H7 (cell line): ENCODE measurements around the gene CCHCR1. TPM values are rescaled to one million over a fixed set of nuclear protein-coding genes. Genes with fewer than 3 reads are reported as not detected.

ENCODE experiments used
- DNase-seq: peaks from one replicate; pipeline ENCODE4 v3.0.0; 2012
- H3K27me3 ChIP-seq: 2 replicates; pipeline ENCODE4 v1.6.0; 2011; ENCODE audit warnings: mild to moderate bottlenecking, low read length; ENCODE audit not compliant: control insufficient read depth, insufficient read depth
- H3K36me3 ChIP-seq: replicated peaks from 2 replicates; pipeline ENCODE4 v1.5.1; 2011; ENCODE audit warnings: low read length; ENCODE audit not compliant: control insufficient read depth, insufficient read depth
- H3K4me3 ChIP-seq: 2 replicates; pipeline ENCODE4 v1.5.1; 2011; ENCODE audit warnings: low read depth, mild to moderate bottlenecking, control low read depth, low read length, moderate library complexity; ENCODE audit not compliant: insufficient read depth
- total RNA-seq: library from RNA; depleted of rRNA; stranded (reverse); fragments of >200 nt; shearing (Covaris generic); gene quantifications from 2 replicates; pipeline ENCODE4 v1.2.3, GENCODE V29; 2014; rRNA removed

Gene CCHCR1
- total RNA-seq, 1 experiment from 2014 or later = 54.0 TPM

- Histone ChIP-seq H3K4me3 (no peak overlapping the region), H3K36me3 (no peaks in the 10 kb centered on the region), H3K27me3 (no peaks in the 10 kb centered on the region)
- no peak for DNase-seq
Measured at GRCh38 chr6:31094389-31094881, 63.2 kb downstream of the CCHCR1 start.

DNA sequence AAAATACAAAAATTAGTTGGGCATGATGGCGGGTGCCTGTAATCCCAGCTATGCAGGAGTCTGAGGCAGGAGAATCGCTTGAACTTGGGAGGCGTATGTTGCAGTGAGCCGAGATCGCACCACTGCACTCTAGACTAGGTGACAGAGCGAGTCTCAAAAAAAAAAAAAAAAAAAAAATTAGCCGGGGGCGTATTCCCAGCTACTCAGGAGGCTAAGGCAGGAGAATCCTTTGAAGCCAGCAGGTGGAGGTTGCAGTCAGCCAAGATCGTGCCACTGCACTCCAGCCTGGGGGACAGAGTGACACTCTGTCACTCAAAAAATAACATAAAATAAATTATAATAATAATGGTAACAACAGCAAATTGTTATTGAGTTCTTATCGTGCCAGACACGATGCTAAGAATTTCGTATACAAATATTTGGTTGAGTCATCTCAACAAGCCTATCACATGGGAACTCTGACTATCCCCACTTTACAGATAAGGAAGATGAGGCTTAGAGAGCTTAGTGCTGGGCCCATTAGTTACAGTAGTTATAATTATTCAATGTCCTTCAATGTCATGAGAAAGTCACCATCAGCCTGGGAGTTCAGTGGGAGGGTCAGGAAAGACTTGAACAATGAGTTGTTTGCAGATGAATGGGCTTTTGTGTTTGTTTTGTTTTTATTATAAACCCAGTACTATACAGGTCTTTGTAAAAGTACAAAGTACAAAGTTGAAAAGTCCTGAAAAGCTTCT lies 64.7 kb downstream of the CCHCR1 start:
- no peaks in the 10 kb centered on the region for H3K36me3 ChIP-seq
- H3K27me3 ChIP-seq = no peaks in the 10 kb centered on the region
- DNase-seq = no peak
- H3K4me3 ChIP-seq = no peak overlapping the region

Other genes starting within 250 kb of the CCHCR1 start
- gene GTF2H4, start 249.6 kb downstream of the CCHCR1 start, total RNA-seq = 30.5 and 30.9 TPM in 2 replicates
- gene VARS2, start 243.6 kb downstream of the CCHCR1 start, total RNA-seq = 54.4 and 60.5 TPM in 2 replicates
- not detected in 2 replicates for gene SFTA2, start 225.6 kb downstream of the CCHCR1 start, total RNA-seq
- not detected in 2 replicates for gene MUCL3, start 216.8 kb downstream of the CCHCR1 start, total RNA-seq
- gene MUC21, start 174.1 kb downstream of the CCHCR1 start, total RNA-seq = not detected in 2 replicates
- not detected in 2 replicates for gene MUC22, start 147.3 kb downstream of the CCHCR1 start, total RNA-seq
- not detected in 2 replicates for gene C6orf15, start 45.2 kb downstream of the CCHCR1 start, total RNA-seq
- 0.10 TPM in 1 of 2 replicates, not detected in the other for gene PSORS1C1, start 43.0 kb downstream of the CCHCR1 start, total RNA-seq
- not detected in 2 replicates for gene CDSN, start 37.4 kb downstream of the CCHCR1 start, total RNA-seq
- 0.07 TPM in 1 of 2 replicates, not detected in the other for gene PSORS1C2, start 18.7 kb downstream of the CCHCR1 start, total RNA-seq
- gene TCF19, start 787 bp upstream of the CCHCR1 start, total RNA-seq = 26.8 and 34.3 TPM in 2 replicates
- gene POU5F1, start 12.9 kb upstream of the CCHCR1 start, total RNA-seq = 4,433 and 5,140 TPM in 2 replicates
- 33.7 and 34.7 TPM in 2 replicates for gene HLA-C, start 114.3 kb upstream of the CCHCR1 start, total RNA-seq
- 7.3 and 27.3 TPM in 2 replicates for gene HLA-B, start 199.4 kb upstream of the CCHCR1 start, total RNA-seq
- gene MICA, start 245.8 kb upstream of the CCHCR1 start, total RNA-seq = 12.0 and 14.7 TPM in 2 replicates